SU-DHL-6 (cell line): ENCODE data around the gene IQCH.
"Not testable (repeated sequence)": the region's sequence is repeated elsewhere in the genome, so short reads cannot be mapped to it uniquely, and the experiment has no call there.

ENCODE experiments used
- H2AFZ ChIP-seq: fragments of 200-600 bp; sonication (generic); 2 replicates; pipeline ENCODE4 v1.6.1; 2014; ENCODE audit warnings: low read depth, mild to moderate bottlenecking, moderate library complexity, mixed read lengths, antibody characterized with exemption, low read length; ENCODE audit not compliant: severe bottlenecking
- H3F3A ChIP-seq: fragments of 200-600 bp; shearing (Covaris generic); 2 replicates; pipeline ENCODE4 v1.6.0; 2016; ENCODE audit warnings: antibody characterized with exemption, mild to moderate bottlenecking; ENCODE audit not compliant: insufficient read depth
- H3K27ac ChIP-seq: fragments of 200-600 bp; sonication (generic); 2 replicates; pipeline ENCODE4 v1.5.1; 2016; ENCODE audit warnings: low read depth, mild to moderate bottlenecking, low read length, moderate library complexity, mixed read lengths
- H3K27me3 ChIP-seq: fragments of 200-600 bp; sonication (generic), shearing (Covaris generic); 2 replicates; pipeline ENCODE4 v1.6.0; 2014; ENCODE audit warnings: mild to moderate bottlenecking, low read length
- H3K36me3 ChIP-seq: fragments of 200-600 bp; sonication (generic); 2 replicates; pipeline ENCODE4 v1.6.1; 2014; ENCODE audit warnings: mild to moderate bottlenecking, low read length, mixed read lengths
- H3K4me2 ChIP-seq: fragments of 300-600, 200-600 bp; shearing (Covaris generic), sonication (generic); 2 replicates; pipeline ENCODE4 v1.6.0; 2014; ENCODE audit warnings: low read length, low read depth, mild to moderate bottlenecking; ENCODE audit not compliant: poor library complexity, severe bottlenecking
- H3K4me3 ChIP-seq: fragments of 200-600 bp; sonication (generic); 2 replicates; pipeline ENCODE4 v1.5.1; 2014; ENCODE audit warnings: antibody characterized with exemption, low read length, mild to moderate bottlenecking, mixed read lengths; ENCODE audit not compliant: insufficient read depth, poor library complexity, severe bottlenecking
- H3K79me2 ChIP-seq: fragments of 200-600 bp; sonication (generic); 2 replicates; pipeline ENCODE4 v1.6.1; 2014; ENCODE audit warnings: mild to moderate bottlenecking, low read length, moderate library complexity; ENCODE audit not compliant: insufficient read depth
- H3K9ac ChIP-seq: fragments of 200-600 bp; sonication (generic); 2 replicates; pipeline ENCODE4 v1.7.0; 2014; ENCODE audit warnings: mild to moderate bottlenecking, low read length
- H3K9me2 ChIP-seq: fragments of 200-600 bp; sonication (generic); replicated peaks from 2 replicates; pipeline ENCODE4 v1.6.1; 2014; ENCODE audit warnings: low read length; ENCODE audit not compliant: insufficient read depth
- H3K9me3 ChIP-seq: fragments of 200-600 bp; sonication (generic); 2 replicates; pipeline ENCODE4 v1.6.1; 2014; ENCODE audit warnings: low read length, mixed read lengths; ENCODE audit not compliant: insufficient read depth
- H4K20me1 ChIP-seq: fragments of 200-600 bp; sonication (generic); 2 replicates; pipeline ENCODE4 v1.6.1; 2014; ENCODE audit warnings: low read depth, mild to moderate bottlenecking, antibody characterized with exemption, low read length, moderate library complexity, mixed read lengths
- EZH2phosphoT487 ChIP-seq: fragments of 200-600 bp; sonication (generic), shearing (Covaris generic); conservative IDR thresholded peaks from 2 replicates; pipeline ENCODE4 v1.6.1; 2018; ENCODE audit warnings: mild to moderate bottlenecking, antibody characterized with exemption, low read length, moderate library complexity, mixed read lengths
- TF ChIP-seq, protein P1 (sequence below): fragments of 200-600 bp; sonication (generic); IDR thresholded peaks from one replicate; pipeline ENCODE4 v1.5.1; 2017; ENCODE audit warnings: antibody characterized with exemption, mild to moderate bottlenecking, low read length, moderate library complexity; ENCODE audit not compliant: insufficient read depth, poor library complexity, severe bottlenecking

The IQCH gene

DNA sequence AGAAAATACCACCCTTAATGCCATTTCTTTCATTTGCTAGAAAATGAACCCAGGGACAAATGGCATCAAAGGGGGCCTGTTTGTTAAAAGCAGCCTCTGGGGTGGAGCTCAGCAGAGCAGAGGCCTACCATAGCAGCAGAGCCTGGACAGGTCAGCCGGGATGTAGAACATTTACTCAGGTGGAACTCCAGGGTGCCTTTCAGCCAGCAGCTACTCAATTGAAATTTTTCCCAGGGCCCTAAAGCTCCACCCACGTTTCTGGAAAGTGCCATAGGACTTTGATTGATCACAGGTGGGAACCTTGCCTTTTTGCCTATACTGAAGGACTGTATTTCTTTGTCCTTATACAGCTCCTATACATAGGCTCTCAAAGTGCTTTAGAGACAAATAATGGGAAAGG is 191.9 kb downstream of the IQCH start:
- H3K27me3 ChIP-seq, result no peaks in the 10 kb centered on the region
- H3K9me3 ChIP-seq, result no peaks in the 10 kb centered on the region
- no peak overlapping the region for H3K27ac ChIP-seq
- TF ChIP-seq, protein P1, sequence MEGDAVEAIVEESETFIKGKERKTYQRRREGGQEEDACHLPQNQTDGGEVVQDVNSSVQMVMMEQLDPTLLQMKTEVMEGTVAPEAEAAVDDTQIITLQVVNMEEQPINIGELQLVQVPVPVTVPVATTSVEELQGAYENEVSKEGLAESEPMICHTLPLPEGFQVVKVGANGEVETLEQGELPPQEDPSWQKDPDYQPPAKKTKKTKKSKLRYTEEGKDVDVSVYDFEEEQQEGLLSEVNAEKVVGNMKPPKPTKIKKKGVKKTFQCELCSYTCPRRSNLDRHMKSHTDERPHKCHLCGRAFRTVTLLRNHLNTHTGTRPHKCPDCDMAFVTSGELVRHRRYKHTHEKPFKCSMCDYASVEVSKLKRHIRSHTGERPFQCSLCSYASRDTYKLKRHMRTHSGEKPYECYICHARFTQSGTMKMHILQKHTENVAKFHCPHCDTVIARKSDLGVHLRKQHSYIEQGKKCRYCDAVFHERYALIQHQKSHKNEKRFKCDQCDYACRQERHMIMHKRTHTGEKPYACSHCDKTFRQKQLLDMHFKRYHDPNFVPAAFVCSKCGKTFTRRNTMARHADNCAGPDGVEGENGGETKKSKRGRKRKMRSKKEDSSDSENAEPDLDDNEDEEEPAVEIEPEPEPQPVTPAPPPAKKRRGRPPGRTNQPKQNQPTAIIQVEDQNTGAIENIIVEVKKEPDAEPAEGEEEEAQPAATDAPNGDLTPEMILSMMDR, result no peak
- no peak for TF ChIP-seq EZH2phosphoT487
- H3F3A ChIP-seq, result no peaks in the 10 kb centered on the region
- no peak overlapping the region for H3K4me3 ChIP-seq
- H3K36me3 ChIP-seq, result no peaks in the 10 kb centered on the region; the same call in 1 of the 2 replicates
- no peak overlapping the region for H2AFZ ChIP-seq
- no peak overlapping the region for H3K4me2 ChIP-seq
- no peaks in the 10 kb centered on the region for H4K20me1 ChIP-seq
- H3K9me2 ChIP-seq, result no peaks in the 10 kb centered on the region
- no peaks in the 10 kb centered on the region for H3K79me2 ChIP-seq
- no peak overlapping the region for H3K9ac ChIP-seq

DNA sequence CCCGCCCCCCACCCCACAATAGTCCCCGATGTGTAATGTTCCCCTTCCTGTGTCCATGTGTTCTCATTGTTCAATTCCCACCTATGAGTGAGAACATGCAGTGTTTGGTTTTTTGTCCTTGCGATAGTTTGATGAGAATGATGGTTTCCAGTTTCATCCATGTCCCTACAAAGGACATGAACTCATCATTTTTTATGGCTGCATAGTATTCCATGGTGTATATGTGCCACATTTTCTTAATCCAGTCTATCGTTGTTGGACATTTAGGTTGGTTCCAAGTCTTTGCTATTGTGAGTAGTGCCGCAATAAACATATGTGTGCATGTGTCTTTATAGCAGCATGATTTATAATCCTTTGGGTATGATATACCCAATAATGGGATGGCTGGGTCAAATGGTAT is 193.8 kb downstream of the IQCH start:
- H3K9me2 ChIP-seq, H4K20me1 ChIP-seq, H3K9me3 ChIP-seq, H3K27me3 ChIP-seq, H3K36me3 ChIP-seq, H3K9ac ChIP-seq, H3K4me3 ChIP-seq, H3K27ac ChIP-seq, H3K4me2 ChIP-seq, H3K79me2 ChIP-seq, H3F3A ChIP-seq, H2AFZ ChIP-seq: not testable (repeated sequence)

DNA sequence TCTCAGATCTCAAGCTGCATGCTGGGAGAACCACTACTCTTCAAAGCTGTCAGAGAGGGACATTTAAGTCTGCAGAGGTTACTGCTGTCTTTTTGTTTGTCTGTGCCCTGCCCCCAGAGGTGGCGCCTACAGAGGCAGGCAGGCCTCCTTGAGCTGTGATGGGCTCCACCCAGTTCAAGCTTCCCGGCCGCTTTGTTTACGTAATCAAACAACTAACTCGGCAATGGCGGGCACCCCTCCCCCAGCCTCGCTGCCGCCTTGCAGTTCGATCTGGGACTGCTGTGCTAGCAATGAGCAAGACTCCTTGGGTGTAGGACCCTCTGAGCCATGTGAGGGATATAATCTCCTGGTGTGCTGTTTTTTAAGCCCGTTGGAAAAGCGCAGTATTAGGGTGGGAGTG is 199.1 kb downstream of the IQCH start:
- H2AFZ ChIP-seq, H3K27me3 ChIP-seq, H3K9me3 ChIP-seq, H3K9ac ChIP-seq, H3K9me2 ChIP-seq, H3K4me3 ChIP-seq, H3K27ac ChIP-seq, H3K79me2 ChIP-seq, H3K36me3 ChIP-seq, H4K20me1 ChIP-seq, H3F3A ChIP-seq, H3K4me2 ChIP-seq: not testable (repeated sequence)

DNA sequence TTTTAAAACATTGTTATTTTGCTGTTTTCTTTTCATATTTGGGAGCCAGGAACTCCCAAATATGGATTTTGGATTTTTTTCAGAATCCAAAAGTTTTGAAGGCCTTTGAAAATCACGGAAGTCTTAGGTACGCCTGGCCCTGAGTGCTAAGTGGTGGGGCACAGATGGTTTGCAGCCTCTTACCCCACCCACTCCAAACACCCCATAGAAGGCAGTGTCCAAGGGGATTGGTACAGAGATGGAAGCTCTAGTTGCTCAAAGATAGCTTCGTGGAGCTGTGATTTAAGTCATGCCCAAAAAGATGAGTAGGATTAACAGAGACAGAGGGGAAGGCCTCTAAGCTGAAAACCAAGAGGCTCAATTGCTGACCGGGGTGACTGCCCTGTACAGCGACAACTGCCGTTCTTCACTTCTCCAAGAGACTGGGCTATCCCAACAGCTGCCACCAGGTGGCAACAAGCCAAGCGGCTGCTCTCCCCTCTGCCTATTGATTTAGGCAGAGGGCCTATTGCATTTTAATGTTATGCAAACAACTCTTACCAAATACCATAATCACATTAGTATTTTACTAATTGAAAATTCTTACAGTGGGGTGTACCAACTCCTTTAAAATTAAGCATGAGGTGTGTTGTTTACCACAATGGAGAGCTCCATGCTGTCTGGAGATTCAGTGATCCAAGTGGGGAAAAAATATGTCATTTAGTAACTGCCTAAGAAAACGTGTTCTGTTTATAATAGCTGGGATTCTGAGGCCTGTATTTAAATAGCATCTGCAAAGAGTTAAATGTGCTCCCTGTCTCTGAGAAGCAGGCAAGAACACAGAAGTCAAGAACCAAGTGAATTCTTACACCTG is 202.3 kb downstream of the IQCH start:
- H3K79me2 ChIP-seq, result no peaks in the 10 kb centered on the region
- H3K9me2 ChIP-seq, result no peaks in the 10 kb centered on the region
- no peak overlapping the region for H3K4me3 ChIP-seq
- no peak overlapping the region for H3K9ac ChIP-seq
- H2AFZ ChIP-seq, result no peak overlapping the region
- H4K20me1 ChIP-seq, result no peaks in the 10 kb centered on the region
- H3K4me2 ChIP-seq, result no peak overlapping the region
- TF ChIP-seq EZH2phosphoT487, result no peak
- TF ChIP-seq, protein P1, result peak; percentile 84
- H3K27ac ChIP-seq, result no peak overlapping the region
- H3K9me3 ChIP-seq, result no peaks in the 10 kb centered on the region
- no peaks in the 10 kb centered on the region for H3F3A ChIP-seq
- no peaks in the 10 kb centered on the region for H3K36me3 ChIP-seq
- no peaks in the 10 kb centered on the region for H3K27me3 ChIP-seq
